Measurements from ENCODE around the gene E4F1. TPM values are rescaled to one million over a fixed set of nuclear protein-coding genes. Genes with fewer than 3 reads are reported as not detected.
A peak's percentile ranks its signal among the peaks of the same experiment; 100 is the strongest.

E4F1 gene
- total RNA-seq, 1 donor: 31.5 TPM

DNA sequence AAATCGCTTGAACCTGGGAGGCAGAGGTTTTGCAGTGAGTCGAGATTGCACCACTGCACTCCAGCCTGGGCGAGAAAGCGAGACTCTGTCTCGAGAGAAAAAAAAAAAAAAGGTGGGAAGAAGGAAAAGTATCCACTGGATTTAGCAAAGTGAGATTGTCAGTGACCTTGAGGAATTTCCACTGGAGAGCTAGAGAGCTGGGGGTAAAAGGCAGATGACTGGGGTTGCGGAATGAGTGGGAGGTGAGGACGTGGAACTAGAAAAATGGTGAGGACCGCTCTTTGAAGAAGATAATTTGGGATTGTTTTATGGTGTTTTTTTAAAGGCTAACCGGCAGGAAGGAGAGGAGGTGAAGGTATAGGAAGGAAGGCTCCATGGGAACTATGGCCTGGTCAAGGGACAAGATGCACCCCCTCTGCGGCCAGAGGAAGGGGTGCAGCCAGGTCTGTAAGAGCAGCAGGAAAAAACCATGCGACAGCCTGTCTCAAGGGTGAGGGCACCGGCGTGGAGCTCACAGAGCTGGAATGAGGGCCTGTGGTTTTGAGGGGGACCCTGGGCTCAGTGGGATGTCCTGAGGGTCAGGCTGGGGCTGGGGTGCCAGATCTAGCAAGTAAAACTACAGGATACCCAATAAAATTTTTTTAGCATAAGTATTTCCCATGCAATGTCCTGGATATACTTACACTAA, 18.8 kb upstream of the E4F1 start:
- no peak for DNase-seq (ENCODE audit: insufficient read length, low spot score, missing footprints)
- Histone ChIP-seq H3K27me3 (ENCODE audit: insufficient read depth, low read length) (peaks cover 3% of the 10 kb centered on the region), H3K27ac (ENCODE audit: low read depth, low read length) (peak overlapping the region; percentile 92), H3K9me3 (ENCODE audit: low read depth, low read length) (no peaks in the 10 kb centered on the region), H3K79me2 (ENCODE audit: insufficient read depth, low read length) (peaks cover 23% of the 10 kb centered on the region), H3K4me1 (ENCODE audit: insufficient read depth, low read length) (peaks cover 13% of the 10 kb centered on the region), H3K4me2 (ENCODE audit: insufficient read depth, low read length) (peak overlapping the region; percentile 100), H3K4me3 (ENCODE audit: insufficient read depth, low read length) (peak overlapping the region; percentile 98), H2AFZ (ENCODE audit: low read length) (peak overlapping the region; percentile 92), H3K36me3 (ENCODE audit: insufficient read depth, low read length) (peaks cover 16% of the 10 kb centered on the region), H4K20me1 (ENCODE audit: insufficient read depth, low read length) (no peaks in the 10 kb centered on the region)
- TF ChIP-seq, protein P1, sequence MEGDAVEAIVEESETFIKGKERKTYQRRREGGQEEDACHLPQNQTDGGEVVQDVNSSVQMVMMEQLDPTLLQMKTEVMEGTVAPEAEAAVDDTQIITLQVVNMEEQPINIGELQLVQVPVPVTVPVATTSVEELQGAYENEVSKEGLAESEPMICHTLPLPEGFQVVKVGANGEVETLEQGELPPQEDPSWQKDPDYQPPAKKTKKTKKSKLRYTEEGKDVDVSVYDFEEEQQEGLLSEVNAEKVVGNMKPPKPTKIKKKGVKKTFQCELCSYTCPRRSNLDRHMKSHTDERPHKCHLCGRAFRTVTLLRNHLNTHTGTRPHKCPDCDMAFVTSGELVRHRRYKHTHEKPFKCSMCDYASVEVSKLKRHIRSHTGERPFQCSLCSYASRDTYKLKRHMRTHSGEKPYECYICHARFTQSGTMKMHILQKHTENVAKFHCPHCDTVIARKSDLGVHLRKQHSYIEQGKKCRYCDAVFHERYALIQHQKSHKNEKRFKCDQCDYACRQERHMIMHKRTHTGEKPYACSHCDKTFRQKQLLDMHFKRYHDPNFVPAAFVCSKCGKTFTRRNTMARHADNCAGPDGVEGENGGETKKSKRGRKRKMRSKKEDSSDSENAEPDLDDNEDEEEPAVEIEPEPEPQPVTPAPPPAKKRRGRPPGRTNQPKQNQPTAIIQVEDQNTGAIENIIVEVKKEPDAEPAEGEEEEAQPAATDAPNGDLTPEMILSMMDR (IDR thresholded peaks at IDR 0.05; ENCODE audit: extremely low read depth, low read depth, low read length): no peak

- H3K4me3 ChIP-seq (ENCODE audit: insufficient read depth, low read length): peak within 1 kb of the TSS; percentile 98
- no peaks in the 10 kb centered on the region for H4K20me1 ChIP-seq (ENCODE audit: insufficient read depth, low read length)
- H3K4me2 ChIP-seq (ENCODE audit: insufficient read depth, low read length): peak within 1 kb of the TSS; percentile 100
- DNase-seq (ENCODE audit: insufficient read length, low spot score, missing footprints): peak; percentile 100
- H3K36me3 ChIP-seq (ENCODE audit: insufficient read depth, low read length): peaks cover 16% of the 10 kb centered on the region
- peaks cover 23% of the 10 kb centered on the region for H3K79me2 ChIP-seq (ENCODE audit: insufficient read depth, low read length)
- peaks cover 13% of the 10 kb centered on the region for H3K4me1 ChIP-seq (ENCODE audit: insufficient read depth, low read length)
- no peaks in the 10 kb centered on the region for H3K27me3 ChIP-seq (ENCODE audit: insufficient read depth, low read length)
- H3K9me3 ChIP-seq (ENCODE audit: low read depth, low read length): no peaks in the 10 kb centered on the region
- peak within 1 kb of the TSS; percentile 92 for H3K27ac ChIP-seq (ENCODE audit: low read depth, low read length)
- TF ChIP-seq, protein P1 (IDR thresholded peaks at IDR 0.05; ENCODE audit: extremely low read depth, low read depth, low read length): no peak
- peak within 1 kb of the TSS; percentile 92 for H2AFZ ChIP-seq (ENCODE audit: low read length)
Observed at GRCh38 chr16:2205104-2205966, 18.1 kb upstream of the E4F1 start, which contains the start of gene MLST8. TSS of gene MLST8 (plus strand) at chr16:2205454. CDS start at chr16:2206086, 632 bp downstream.

DNA sequence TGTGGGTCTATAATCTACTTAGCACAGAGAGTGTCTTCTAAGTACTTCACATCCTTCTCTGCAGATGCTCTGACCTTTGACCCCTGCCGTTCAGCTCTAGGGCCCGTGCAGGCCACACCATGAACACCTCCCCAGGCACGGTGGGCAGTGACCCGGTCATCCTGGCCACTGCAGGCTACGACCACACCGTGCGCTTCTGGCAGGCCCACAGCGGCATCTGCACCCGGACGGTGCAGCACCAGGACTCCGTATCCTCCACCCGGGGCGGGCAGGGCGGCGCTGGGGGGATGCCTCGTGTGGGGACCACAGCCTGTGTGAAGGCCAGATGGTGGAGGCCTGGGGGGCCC, 17.5 kb upstream of the E4F1 start:
- TF ChIP-seq, protein P1 (IDR thresholded peaks at IDR 0.05; ENCODE audit: extremely low read depth, low read depth, low read length): no peak
- Histone ChIP-seq H3K79me2 (ENCODE audit: insufficient read depth, low read length) (peaks cover 23% of the 10 kb centered on the region), H3K36me3 (ENCODE audit: insufficient read depth, low read length) (peaks cover 16% of the 10 kb centered on the region), H3K4me3 (ENCODE audit: insufficient read depth, low read length) (peak overlapping the region; percentile 98), H4K20me1 (ENCODE audit: insufficient read depth, low read length) (no peaks in the 10 kb centered on the region), H3K27ac (ENCODE audit: low read depth, low read length) (peak overlapping the region; percentile 92), H3K27me3 (ENCODE audit: insufficient read depth, low read length) (no peaks in the 10 kb centered on the region), H3K4me2 (ENCODE audit: insufficient read depth, low read length) (peak overlapping the region; percentile 100), H3K9me3 (ENCODE audit: low read depth, low read length) (no peaks in the 10 kb centered on the region), H2AFZ (ENCODE audit: low read length) (peak overlapping the region; percentile 85), H3K4me1 (ENCODE audit: insufficient read depth, low read length) (peaks cover 13% of the 10 kb centered on the region)
- DNase-seq (ENCODE audit: insufficient read length, low spot score, missing footprints): no peak

- peaks cover 23% of the 10 kb centered on the region for H3K79me2 ChIP-seq (ENCODE audit: insufficient read depth, low read length)
- TF ChIP-seq, protein P1 (IDR thresholded peaks at IDR 0.05; ENCODE audit: extremely low read depth, low read depth, low read length): no peak
- DNase-seq (ENCODE audit: insufficient read length, low spot score, missing footprints): peak; percentile 86
- H4K20me1 ChIP-seq (ENCODE audit: insufficient read depth, low read length): no peaks in the 10 kb centered on the region
- peaks cover 13% of the 10 kb centered on the region for H3K4me1 ChIP-seq (ENCODE audit: insufficient read depth, low read length)
- H3K27ac ChIP-seq (ENCODE audit: low read depth, low read length): no peak overlapping the region
- peaks cover 16% of the 10 kb centered on the region for H3K36me3 ChIP-seq (ENCODE audit: insufficient read depth, low read length)
- no peaks in the 10 kb centered on the region for H3K9me3 ChIP-seq (ENCODE audit: low read depth, low read length)
- no peak overlapping the region for H2AFZ ChIP-seq (ENCODE audit: low read length)
- H3K4me3 ChIP-seq (ENCODE audit: insufficient read depth, low read length): peak overlapping the region; percentile 98
- H3K27me3 ChIP-seq (ENCODE audit: insufficient read depth, low read length): no peaks in the 10 kb centered on the region
- H3K4me2 ChIP-seq (ENCODE audit: insufficient read depth, low read length): peak overlapping the region; percentile 100
Observed at GRCh38 chr16:2206420-2206779, 17.0 kb upstream of the E4F1 start.

Measured in osteoblast (primary cell).